Ishikawa (cell line): ENCODE data around the gene MYRIP.

Experiments
- CEBPB ChIP-seq: IDR thresholded peaks from 2 replicates; pipeline ENCODE4 v1.6.1; 2012
- CREB1 ChIP-seq: IDR thresholded peaks from 2 replicates; pipeline ENCODE4 v1.6.1; 2012; ENCODE audit warnings: low read depth
- EGR1 ChIP-seq: IDR thresholded peaks from 2 replicates; pipeline ENCODE4 v1.6.1; 2012
- EP300 ChIP-seq: IDR thresholded peaks from 2 replicates; pipeline ENCODE4 v1.6.1; 2012; ENCODE audit warnings: borderline replicate concordance
- FOXM1 ChIP-seq: IDR thresholded peaks from 2 replicates; pipeline ENCODE4 v1.6.1; 2012; ENCODE audit warnings: low read depth, borderline replicate concordance
- MAX ChIP-seq: IDR thresholded peaks from 2 replicates; pipeline ENCODE4 v1.6.1; 2012
- NFIC ChIP-seq: IDR thresholded peaks from 2 replicates; pipeline ENCODE4 v1.6.1; 2012
- RAD21 ChIP-seq: IDR thresholded peaks from 2 replicates; pipeline ENCODE4 v1.6.1; 2012; ENCODE audit warnings: low read depth
- REST ChIP-seq: IDR thresholded peaks from 2 replicates; pipeline ENCODE4 v1.6.1; 2012; ENCODE audit warnings: low read depth, mild to moderate bottlenecking
- TAF1 ChIP-seq: IDR thresholded peaks from 2 replicates; pipeline ENCODE4 v1.6.1; 2012; ENCODE audit warnings: low read depth, mild to moderate bottlenecking
- TCF12 ChIP-seq: IDR thresholded peaks from 2 replicates; pipeline ENCODE4 v1.6.1; 2012; ENCODE audit warnings: low read depth
- TEAD4 ChIP-seq: IDR thresholded peaks from 2 replicates; pipeline ENCODE4 v1.6.1; 2012
- USF1 ChIP-seq: IDR thresholded peaks from 2 replicates; pipeline ENCODE4 v1.6.1; 2012
- YY1 ChIP-seq: IDR thresholded peaks from 2 replicates; pipeline ENCODE4 v1.6.1; 2012; ENCODE audit warnings: low read depth
- ZBTB7A ChIP-seq: IDR thresholded peaks from 2 replicates; pipeline ENCODE4 v1.6.1; 2012; ENCODE audit warnings: low read depth

The MYRIP gene

GRCh38 chr3:40055956-40056355 is 246.5 kb downstream of the MYRIP start:
- TF ChIP-seq EP300 (no peak), CEBPB (no peak), NFIC (no peak), FOXM1 (no peak), YY1 (no peak), EGR1 (no peak), RAD21 (no peak), MAX (no peak)

GRCh38 chr3:40057077-40057476 is 247.7 kb downstream of the MYRIP start:
- TF ChIP-seq TAF1 (no peak), EP300 (no peak), TCF12 (no peak), CREB1 (no peak), NFIC (no peak), YY1 (no peak), MAX (no peak), RAD21 (no peak), REST (no peak), TEAD4 (no peak), ZBTB7A (no peak), USF1 (no peak)

DNA sequence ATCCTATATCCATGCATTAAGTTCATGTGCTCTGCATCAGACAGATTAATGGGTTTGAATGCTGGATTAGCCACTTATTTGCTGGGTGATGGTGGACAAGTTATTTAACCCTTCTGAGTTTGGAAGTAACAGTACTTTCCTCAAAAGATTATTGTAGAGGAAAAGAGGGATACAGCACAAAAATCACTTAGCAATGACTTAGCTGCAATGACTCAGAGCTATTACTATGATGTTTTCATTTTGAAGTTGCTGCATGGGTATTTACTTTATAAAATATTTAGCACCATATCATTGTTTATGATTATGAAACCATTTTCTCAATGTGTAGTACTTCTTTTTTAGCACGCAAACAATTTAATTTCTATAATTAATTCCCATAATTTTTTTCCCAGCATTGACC is 248.4 kb downstream of the MYRIP start:
- no peak for TF ChIP-seq TCF12
- no peak for TF ChIP-seq YY1
- no peak for TF ChIP-seq EGR1
- TF ChIP-seq ZBTB7A: no peak
- TF ChIP-seq REST: no peak
- TF ChIP-seq FOXM1: no peak
- no peak for TF ChIP-seq USF1

DNA sequence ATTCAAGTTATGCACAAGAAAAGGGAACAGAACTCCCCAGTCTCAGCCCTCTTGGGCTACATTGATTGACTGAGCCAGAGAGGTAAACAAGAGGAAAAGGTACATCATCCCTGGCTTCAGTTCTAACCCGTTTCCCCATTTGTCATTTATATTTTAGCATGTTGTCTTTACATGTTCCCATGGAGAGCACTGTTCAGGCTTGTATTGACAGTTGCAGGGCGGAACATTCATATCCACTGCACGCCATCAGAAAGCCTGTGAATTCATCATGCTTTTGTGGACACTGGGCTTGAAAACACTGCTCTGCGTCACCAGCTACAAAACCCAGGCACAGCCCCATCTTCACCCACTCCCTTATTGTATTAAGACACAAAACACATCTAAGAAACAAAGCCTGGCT is 259.2 kb downstream of the MYRIP start:
- no peak for TF ChIP-seq NFIC
- no peak for TF ChIP-seq TAF1
- no peak for TF ChIP-seq CEBPB
- no peak for TF ChIP-seq TCF12
- no peak for TF ChIP-seq EP300
- no peak for TF ChIP-seq YY1
- TF ChIP-seq REST: no peak
- no peak for TF ChIP-seq RAD21
- no peak for TF ChIP-seq MAX
- no peak for TF ChIP-seq FOXM1
- TF ChIP-seq EGR1: no peak
- no peak for TF ChIP-seq CREB1
- TF ChIP-seq TEAD4: no peak
- TF ChIP-seq ZBTB7A: no peak
- TF ChIP-seq USF1: no peak

DNA sequence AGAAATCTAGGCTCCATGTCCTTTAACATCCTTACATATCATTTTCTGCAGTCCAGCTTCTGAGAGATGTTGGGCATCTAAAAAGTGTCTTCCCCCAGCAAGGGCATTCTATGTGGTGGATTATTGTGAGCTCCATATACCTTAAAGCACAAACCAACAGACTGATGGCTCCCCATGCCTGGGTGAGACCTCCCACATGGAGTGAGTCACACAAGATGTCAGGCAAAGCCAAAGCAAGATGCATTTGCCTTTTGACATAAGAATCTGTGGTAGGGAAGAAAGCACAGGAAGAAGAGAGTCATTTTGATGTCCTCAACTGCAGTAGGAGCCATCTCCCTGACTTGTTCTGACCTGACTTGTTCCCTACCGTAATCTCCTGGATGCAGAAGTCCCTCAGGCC is 261.4 kb downstream of the MYRIP start:
- no peak for TF ChIP-seq EGR1
- no peak for TF ChIP-seq NFIC
- no peak for TF ChIP-seq TEAD4
- TF ChIP-seq EP300: no peak
- TF ChIP-seq YY1: no peak
- TF ChIP-seq RAD21: no peak
- TF ChIP-seq CEBPB: no peak
- no peak for TF ChIP-seq CREB1
- TF ChIP-seq MAX: no peak
- TF ChIP-seq ZBTB7A: no peak
- no peak for TF ChIP-seq REST
